Fibroblast of skin of left biceps (primary cell): ENCODE data around the gene ODC1.

Experiments
- DNase-seq, 2 experiments: peaks; one replicate each; pipeline ENCODE4 v3.0.0-alpha.2; 2013; ENCODE audit warnings: low read depth in 2 of 2

ODC1 gene

GRCh38 chr2:10400568-10400977, 47.6 kb downstream of the ODC1 start:
- DNase-seq = no peak

DNA sequence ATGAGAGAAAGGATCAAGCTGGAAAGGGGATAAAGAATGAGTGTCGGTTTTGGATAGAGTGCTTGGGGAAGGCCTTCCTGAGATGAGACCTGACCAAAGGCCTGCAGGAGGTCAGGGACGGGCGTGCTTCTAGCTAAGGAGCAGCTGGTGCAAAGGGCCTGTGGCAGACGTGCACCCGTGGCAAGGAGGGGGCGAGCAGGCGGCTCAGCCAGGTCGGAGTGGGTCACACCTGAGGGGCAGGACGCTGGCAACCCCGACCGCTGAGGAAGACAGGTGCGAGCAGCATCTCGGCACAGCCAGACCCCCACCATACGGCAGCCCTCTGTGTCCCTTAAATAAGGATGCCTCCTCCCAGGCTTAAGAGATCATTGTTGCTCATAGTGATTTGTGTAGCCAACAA, 48.1 kb downstream of the ODC1 start:
- DNase-seq = no peak

GRCh38 chr2:10399358-10399757, 48.8 kb downstream of the ODC1 start:
- DNase-seq = no peak

GRCh38 chr2:10398496-10398895, 49.6 kb downstream of the ODC1 start:
- DNase-seq = no peak

GRCh38 chr2:10397878-10398277, 50.2 kb downstream of the ODC1 start:
- no peak for DNase-seq

GRCh38 chr2:10397297-10397875, 50.7 kb downstream of the ODC1 start:
- DNase-seq = no peak

- DNase-seq = no peak
These were observed 51.7 kb downstream of the ODC1 start for GRCh38 chr2:10396464-10396863.

DNA sequence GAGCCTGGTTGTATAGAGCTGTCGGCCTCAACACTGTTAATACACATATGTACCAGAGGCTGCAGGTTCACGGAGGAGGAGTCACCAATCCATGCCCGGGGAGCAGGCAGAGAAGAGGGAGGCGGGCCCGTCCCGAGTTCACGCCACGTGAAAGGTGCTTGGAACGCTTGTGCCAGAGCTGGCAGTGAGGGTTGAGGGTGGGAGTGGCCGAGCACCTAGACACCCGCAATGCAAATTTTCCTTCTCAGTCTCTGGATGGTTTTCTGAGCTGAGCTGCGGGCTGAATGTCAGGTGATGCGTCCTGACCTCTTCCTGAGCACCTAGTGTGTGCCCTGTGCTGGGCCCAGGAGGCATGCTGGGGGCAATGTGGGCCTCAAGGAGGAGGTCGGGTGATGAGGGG, 52.2 kb downstream of the ODC1 start:
- DNase-seq = no peak

- no peak for DNase-seq
These were observed 54.5 kb downstream of the ODC1 start for GRCh38 chr2:10393640-10393982.

GRCh38 chr2:10392951-10393639, 55.0 kb downstream of the ODC1 start:
- DNase-seq = no peak

GRCh38 chr2:10392548-10392947, 55.6 kb downstream of the ODC1 start:
- DNase-seq = no peak

GRCh38 chr2:10392100-10392499, 56.0 kb downstream of the ODC1 start:
- DNase-seq = no peak

DNA sequence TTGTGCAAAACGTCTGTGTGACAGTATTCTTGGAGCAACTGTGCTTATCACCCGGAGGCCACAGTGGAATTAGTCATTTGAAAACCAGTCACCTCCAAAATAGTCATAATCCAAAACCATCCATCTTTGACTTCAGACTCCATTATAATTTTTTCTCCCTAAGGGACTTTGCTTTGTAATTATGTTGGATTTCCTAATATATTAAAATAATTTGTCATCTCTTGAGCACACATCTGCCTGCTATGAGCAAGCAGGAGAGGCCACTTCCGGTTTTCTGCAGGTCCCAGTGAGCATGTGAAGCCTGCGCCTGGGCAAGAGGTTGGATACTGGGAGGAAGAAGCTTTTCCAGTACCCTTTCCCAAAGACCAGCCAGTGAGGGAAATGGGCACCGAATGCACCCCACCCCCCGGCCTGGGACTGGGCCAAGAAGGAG, 57.7 kb downstream of the ODC1 start:
- no peak for DNase-seq
